HG03571 (cell line): ENCODE measurements around the gene CARS2.
A peak's percentile ranks its signal among the peaks of the same experiment; 100 is the strongest.
"Not testable (repeated sequence)": the region's sequence is repeated elsewhere in the genome, so short reads cannot be mapped to it uniquely, and the experiment has no call there.

ENCODE experiments used
- ATAC-seq: cut with Tn5 transposase; IDR thresholded peaks from one replicate; pipeline ENCODE4 v1.9.1; 2021; ENCODE audit not compliant: unreplicated experiment

Gene CARS2

DNA sequence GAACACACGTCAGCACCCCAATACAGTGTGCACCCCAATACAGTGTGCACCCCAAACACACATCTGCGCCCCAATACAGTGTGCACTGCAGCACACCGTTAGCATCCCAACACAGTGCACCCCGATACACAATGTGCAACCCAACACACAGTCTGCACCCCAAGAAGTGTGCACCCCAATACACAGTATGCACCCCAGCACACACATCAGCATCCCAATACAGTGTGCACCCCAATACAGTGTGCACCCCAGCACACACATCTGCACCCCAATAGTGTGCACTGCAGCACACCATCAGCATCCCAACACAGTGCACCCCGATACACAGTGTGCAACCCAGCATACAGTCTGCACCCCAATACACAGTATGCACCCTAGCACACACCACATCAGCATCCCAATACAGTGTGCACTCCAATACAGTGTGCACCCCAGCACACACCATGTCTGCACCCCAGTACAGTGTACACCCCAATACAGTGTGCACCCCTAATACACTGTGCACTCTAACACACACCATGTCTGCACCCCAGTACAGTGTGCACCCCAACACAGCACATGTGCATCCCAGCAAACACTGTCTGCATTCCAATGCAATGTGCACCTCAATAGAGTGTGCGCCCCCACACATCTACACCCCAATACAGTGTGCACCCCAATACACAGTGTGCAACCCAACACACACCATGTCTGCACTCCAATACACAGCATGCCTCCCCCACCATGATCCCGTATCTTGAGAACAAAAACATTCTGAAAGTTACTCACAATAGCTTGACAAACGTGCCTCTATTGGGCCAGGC lies 855 bp upstream of the CARS2 start:
- ATAC-seq = no peak

DNA sequence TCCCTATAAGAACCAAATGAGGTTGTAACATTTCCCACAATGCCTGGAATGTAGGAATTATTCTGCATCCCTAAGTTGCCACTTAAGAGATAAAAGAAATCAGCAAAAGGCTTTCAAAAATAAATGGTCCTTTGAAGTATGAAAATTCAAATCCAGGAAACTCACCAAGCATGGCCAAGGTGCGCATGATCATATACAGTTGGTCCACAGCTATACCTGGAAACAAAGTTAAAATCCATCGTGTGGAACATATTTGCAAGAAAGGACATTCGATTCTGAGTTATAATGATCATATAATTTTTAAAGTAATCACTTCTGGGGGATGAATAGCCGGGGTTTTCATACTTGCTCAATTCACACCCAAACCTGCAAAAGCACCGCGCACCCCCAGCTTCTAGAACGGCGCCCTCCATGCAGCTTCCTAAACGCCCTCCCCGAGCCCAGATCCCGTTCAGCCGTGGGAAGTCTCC lies 525 bp downstream of the CARS2 start:
- ATAC-seq = no peak

DNA sequence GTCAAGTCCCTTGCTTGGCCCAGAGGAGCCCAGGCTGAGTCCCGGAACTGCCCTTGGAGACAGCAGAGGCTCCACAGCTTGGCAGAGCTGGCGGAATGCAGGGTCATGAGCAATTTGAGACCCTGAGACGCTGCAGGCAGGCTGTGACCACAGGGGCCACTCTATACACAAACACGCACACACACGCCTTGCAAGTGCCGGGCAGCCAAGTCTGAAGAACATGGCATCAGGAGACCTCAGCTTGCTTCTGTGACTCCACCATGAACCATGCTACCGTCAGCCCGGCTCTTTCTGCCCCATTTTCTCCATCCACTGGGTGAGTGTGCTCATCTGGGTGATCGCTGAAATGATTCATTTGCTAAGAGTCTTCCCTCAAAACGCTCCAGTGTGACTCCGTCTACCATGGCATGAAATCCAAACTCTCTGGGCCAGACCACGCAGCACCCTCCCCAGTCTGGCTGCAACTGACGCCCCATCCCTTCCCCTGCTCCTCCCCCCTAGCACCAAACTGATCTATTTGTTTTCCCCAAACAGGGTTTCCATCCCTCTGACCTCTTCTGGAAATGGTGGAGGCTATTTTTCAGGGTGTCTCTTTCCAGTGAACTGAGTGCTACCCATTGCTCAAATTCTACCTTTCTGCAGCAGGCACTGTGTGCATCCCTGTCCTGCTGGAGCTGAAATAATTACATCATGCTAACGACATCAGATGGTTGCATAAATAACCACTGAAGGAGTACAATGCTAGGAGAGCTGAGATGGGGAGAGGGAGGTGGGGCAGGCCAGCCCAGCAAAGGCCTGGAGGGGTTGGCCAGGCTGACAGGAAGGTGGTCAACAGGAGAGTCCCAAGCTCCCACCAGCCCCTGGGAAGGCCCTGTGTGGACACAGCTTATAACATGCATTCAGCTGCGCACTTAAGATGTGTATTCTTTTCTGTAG lies 3.1 kb downstream of the CARS2 start:
- ATAC-seq = no peak

DNA sequence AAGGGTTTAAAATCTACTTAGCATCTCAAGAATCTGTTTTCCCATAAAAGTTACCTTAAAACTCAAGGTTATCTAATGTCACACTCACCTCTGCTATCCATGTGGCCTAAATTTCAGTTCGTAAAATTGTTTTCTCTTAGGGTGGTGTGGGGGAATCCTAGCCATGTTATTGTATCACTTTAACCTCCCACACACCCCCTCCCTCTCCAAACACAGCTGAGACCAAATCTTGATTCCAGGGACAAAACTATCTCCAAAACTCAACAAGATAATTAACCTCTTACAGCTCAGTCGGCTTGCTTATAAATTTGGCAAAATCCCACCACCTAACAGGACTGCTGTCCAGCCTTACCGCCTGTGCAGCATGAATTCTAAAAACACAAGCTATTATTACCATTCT lies 3.8 kb downstream of the CARS2 start:
- no peak for ATAC-seq

DNA sequence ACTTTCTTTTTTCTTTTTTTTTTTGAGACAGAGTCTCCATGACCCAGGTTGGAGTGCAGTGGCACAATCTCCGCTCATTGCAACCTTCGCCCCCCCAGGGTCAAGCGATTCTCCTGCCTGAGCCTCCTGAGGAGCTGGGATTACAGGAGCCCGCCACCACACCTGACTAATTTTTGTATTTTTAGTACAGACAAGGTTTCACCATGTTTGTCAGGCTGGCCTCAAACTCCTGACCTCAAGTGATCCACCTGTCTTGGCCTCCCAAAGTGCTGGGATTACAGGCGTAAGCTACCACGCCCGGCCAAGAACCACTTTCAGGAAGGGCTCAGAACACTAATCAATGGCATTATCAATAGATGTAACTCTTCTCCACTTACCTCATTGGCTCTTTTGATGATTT lies 4.9 kb downstream of the CARS2 start:
- not testable (repeated sequence) for ATAC-seq

DNA sequence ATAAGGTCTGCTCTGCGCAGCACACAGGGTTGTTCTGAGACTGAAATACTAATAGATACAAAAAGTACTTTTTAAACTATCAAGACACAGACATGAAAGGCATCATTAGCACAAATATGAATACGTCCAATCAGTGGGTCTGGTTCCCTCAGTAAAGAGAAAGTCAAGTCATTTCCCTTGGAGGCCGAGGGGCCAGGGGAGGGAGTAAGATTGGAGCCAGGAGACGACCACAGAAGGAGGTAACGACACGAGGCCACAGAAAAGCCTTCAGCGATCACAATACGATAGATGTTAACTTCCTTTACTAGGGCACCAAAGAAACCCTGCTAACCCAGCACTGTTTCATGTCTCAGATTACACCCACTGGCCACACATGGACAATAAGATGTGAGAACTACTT lies 5.3 kb downstream of the CARS2 start:
- no peak for ATAC-seq

DNA sequence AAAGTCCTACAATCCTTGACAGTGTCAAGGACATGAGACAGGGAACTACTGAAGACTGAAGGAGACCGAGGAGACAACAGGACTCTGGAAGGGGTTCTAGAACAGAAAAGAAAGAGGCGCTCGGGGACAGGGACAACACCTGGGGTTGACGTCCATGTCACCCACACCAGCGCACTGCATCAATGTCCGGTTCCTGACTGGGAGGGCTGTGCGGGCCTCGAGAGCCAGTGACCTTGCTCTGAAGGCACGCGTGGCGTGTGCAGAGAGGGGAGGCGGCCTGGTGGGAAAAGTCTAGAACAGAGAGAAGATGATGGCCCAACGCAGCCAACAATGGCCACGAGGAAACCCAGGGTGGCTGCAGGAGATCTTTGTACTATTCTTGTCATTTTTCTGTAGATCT lies 5.7 kb downstream of the CARS2 start:
- no peak for ATAC-seq

DNA sequence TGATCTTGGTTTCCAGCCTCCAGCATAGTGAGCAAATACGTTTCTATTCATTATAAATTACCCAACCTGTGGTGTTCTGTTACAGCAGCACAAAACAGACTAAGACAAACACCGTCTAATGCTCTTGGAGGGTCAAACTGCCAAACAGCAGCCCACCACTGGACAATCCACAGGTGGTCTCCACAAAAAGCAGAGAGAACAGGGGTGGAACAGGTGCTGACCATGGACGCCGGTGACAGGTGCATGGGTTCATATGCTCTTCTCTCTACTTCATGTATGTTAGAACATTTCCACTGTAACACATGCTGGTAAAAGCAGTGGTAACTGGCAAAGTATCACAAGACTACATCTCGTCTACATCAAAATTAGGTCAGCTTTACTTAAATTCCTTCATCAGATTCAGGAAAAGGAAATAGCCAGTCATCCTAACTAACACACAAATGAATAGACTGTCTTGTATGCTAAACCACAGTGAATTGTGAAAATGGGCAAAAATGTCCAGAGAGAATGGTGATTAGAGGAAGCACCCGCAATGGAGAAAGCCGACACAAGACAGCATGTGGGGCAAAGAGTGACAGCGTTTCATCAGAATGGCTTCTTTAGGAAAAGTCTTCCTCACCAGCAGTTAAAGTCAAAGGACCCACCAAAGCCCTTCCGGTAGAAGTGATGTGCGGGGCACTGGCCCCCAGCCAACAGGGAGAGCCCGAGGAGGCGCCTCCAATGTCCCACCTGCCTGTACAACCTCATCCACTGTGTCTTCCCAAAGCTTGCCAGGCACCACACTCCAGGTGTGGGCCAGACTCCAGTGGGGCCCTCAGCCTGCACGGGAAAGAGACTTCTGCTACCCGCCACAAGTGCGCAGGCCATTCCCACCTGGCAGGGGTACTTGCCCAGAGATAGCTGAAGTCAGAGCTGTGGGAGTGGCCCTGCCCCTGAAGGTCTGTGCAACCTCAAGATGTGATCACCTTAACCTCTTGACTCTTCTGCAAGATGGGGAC lies 6.5 kb downstream of the CARS2 start:
- ATAC-seq = no peak

DNA sequence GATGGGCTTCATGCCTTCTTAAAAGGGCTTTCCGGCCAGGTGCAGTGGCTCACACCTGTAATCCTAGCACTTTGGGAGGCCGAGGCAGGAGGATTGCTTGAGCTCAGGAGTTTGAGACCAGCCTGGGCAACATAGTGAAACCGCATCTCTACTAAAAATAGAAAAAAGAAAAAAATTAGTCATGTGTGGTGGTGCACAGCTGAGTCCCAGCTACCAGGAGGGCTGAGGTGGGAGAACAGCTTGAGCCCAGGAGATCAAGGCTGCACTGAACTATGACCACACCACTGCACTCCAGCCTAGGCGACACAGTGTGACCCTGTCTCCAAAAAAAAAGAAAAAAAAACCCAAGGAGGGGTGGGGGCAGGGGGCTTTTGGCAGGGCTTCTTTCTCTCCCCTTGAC lies 7.2 kb downstream of the CARS2 start:
- peak; percentile 54 for ATAC-seq

DNA sequence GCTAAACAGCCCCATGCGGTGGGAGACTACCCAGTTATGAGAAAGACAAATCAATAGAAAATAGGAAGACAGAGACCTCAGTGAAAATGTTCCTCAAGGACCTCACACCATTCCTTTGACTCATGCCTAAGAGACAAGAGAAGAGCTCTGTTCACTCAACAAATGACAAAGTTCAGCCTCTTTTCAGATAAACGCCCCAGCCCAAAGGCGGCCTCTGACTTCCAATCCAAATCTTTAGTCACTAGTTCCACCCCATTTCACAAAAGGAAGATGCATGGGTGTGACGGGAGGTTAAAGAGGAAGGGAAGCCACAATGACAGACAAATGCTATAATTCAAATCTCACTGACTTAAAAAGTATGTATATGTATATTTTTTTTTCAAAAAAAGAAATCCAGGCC lies 8.1 kb downstream of the CARS2 start:
- ATAC-seq = no peak

DNA sequence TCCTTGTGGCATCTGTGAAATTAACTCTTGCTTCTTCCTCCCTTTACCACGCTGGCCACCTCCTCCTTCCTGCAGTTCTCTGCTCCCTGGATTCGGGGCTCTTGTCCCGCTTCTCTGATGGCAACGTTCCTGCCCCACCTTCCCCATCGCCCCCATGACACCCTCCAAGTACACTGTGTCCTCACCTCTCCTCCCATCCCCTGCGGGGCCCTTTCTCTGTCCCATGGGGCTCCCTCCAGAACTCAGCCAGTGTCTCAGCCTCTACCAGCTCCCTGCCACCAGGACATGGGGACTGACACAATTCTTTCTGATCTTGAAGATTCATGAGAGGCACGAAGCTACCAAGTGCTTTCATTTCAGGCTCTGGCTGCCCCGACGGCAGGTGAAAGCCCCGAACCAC lies 9.1 kb downstream of the CARS2 start:
- ATAC-seq = no peak

DNA sequence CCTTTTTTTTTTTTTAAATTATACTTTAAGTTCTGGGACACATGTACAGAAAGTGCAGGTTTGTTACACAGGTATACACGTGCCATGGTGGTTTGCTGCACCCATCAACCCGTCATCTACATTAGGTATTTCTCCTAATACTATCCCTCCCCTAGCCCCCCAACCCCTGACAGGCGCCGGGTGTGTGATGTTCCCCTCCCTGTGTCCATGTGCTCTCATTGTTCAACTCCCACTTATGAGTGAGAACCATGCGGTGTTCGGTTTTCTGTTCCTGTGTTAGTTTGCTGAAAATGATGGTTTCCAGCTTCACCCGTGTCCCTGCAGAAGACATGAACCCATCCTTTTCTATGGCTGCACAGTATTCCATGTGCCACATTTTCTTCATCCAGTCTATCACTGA lies 10.1 kb downstream of the CARS2 start:
- ATAC-seq = not testable (repeated sequence)

DNA sequence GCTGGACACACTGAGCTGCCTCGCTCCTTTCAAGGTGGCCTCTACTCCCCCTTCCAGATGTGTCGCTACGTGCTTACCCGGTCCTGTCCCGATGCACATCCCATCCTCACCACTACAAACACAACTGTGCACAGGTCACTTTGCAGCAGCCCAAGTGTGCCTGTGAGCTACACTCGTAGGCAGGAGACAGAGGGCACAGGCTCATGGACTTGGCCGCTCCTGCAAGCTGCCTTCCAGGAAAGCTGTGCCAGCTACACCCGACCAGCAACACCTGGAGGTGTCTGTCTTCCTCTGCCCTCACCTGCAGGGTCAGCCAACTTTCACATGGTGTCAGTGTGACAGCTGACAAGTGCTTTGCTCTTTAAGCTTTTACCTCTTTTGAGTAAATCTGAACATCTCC lies 15.4 kb downstream of the CARS2 start:
- no peak for ATAC-seq

DNA sequence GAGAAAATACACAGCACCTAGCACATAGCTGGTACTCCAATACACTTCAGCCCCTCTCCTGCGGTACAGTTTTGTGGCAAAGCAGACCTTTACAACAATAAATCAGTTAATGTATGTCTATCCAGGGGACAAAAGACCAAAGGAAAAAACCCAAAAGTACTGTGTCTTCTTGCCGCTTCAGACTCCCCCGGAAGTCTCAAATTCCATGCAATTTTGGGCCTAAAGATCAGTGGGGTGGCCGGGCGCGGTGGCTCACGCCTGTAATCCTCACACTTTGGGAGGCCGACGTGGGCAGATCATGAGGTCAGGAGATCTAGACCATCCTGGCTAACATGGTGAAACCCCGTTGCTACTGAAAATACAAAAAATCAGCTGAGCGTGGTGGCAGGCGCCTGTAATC lies 16.2 kb downstream of the CARS2 start:
- ATAC-seq = no peak

DNA sequence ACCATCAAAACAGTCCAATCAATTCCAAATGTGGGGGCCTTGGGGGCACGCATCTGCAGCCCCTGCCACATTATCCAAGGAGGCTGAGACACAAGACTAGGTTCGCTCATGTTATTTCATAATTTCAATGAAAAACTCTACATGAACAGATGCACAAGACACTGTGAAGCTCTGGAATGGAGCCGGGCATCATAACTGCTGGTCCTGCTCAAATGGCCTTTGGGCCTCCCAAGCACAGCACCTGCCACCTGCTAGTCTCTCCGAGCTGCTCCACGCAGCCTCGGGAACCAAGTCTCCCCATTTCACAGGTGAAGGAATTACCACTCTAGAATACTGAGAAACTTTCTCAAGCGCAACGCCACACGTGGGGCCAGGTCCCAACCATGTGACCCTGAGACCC lies 16.9 kb downstream of the CARS2 start:
- no peak for ATAC-seq

DNA sequence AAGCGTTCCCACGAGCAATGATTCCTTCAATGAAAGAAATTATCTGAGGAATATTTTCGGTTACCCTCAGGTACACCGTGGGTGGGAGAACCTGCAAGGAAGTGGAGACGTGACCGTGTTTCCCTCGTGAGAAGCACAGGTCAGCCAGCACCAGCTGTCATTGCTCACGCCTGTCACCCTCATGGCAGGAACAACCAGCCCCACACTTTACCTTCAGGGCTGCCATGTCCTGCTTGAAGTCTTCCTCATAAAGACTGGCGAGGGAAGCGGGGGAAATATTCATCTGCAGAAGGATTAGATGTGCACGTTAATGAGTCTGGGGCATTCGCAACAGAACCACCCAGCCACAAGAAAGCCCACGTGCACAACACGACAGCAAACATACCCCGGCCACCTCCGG lies 18.2 kb downstream of the CARS2 start:
- no peak for ATAC-seq

DNA sequence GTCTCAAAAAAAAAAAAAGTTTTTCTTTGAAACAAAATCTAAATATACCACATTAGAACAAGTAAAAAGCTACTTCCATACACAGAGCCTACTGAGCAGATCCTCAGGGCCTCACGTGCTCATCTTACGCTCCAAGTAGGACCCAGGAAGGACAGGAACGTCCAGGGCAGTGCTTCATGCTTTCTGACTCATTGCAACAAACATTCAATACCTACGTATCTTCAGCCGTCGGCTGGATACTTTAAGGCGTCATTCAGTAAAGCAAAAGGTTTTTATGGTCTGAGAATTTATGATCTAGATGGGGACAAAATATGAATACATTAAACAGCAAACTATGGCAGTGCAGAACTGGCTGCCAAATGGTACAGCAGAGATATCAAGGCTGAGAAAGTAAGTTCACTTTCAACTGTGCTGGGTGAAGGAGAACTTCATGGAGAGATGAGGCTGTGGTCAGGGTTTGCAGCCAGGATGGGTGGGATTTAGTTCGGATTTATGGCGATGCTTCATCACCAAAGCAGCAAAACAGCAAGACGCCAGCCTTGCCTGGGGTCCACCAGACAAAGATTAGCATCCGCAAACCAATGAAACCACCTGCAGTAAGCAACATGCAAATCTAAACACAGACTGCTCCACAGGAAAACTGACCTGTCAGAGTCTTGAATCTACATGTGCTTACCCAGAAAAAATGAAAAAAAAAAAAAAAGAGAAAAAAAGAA lies 20.5 kb downstream of the CARS2 start:
- ATAC-seq = no peak

DNA sequence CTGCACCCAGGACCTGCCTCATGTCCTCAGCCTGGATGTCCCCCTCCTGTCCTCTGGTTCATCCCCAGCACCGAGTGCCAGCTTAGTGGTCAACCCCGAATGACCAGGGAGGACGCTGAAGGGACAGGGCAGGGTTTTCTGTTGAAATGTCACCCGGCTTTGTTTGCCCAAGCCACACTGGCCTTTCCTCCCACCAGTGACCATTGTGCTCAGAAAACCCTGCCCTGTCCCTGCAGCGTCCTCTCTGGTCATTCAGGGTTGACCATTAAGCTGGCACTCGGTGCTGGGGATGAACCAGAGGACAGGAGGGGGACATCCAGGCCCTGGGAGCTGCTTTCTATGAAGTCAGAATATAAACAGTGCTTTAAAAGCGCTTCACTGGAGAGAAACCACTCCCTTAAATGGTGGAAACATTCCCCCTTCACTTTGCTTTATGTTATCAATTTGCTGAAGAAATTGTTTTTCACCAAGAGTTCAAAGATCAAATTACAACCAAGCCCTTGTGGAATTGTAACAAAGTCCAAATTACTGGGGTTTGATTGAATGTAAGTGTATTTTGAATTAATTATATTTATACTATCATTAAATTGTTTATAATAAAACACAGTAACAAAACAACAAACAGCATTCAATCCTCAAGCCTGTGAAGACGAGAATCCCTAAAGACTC lies 21.4 kb downstream of the CARS2 start:
- no peak for ATAC-seq

DNA sequence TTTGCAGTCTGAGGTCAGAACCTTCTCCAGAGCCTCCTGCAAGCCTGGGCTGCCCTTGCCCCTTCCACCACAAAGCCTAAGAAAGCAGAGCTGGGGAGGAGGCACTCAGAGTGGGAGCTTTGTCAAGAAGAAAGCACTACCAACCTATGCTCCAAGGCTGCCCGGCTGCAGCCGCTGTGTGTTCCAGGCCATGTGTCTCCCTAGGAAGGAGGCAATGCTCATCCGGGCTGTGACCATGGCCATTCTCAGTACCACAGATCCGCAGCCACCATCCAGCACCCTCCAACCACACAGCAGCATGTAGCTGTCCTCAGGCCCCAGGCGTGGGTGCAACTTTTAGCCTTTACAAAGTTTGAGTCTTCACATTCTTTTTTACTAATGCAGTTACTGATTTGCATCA lies 22.0 kb downstream of the CARS2 start:
- no peak for ATAC-seq
